ENCODE results near the gene GABRR1.

- TF ChIP-seq CTCF (conservative IDR thresholded peaks at IDR 0.05; ENCODE audit: low read length) (no peak), EZH2phosphoT487 (IDR thresholded peaks at IDR 0.05; ENCODE audit: borderline replicate concordance, low read depth, low read length) (no peak)
Measured at GRCh38 chr6:89254569-89254968, 37.4 kb upstream of the GABRR1 start.

Measured in OCI-LY7 (cell line).